CD4-positive, alpha-beta T cell (primary cell): ENCODE data around the gene CFAP99. TPM values are rescaled to one million over a fixed set of nuclear protein-coding genes. Genes with fewer than 3 reads are reported as not detected.

Experiments used
- ATAC-seq: fragments of 200-7000 bp; cut with Tn5 transposase; one replicate; pipeline ENCODE4 v1.10.0; 2022; ENCODE audit warnings: mild to moderate bottlenecking; ENCODE audit not compliant: poor library complexity
- CTCF ChIA-PET: fragments of 350-600 bp; sonication (Branson Sonifier 250); formaldehyde crosslinking; loops from one replicate; lab custom pipeline; 2021; ENCODE audit warnings: antibody characterized with exemption, inconsistent platforms; lab: Charles Lee
- POLR2A ChIA-PET: fragments of 350-600 bp; sonication (Branson Sonifier 250); formaldehyde crosslinking; loops from one replicate; lab custom pipeline; 2021; ENCODE audit warnings: antibody characterized with exemption, inconsistent platforms; lab: Charles Lee
- DNase-seq, 14 experiments: peaks; one replicate each; pipeline ENCODE4 v3.0.0-alpha.2; 2013 to 2020; ENCODE audit warnings: mixed read lengths in 2 of 14
- H3K27ac ChIP-seq, 2 donors: one replicate each; pipeline versions ENCODE4 v1.5.1 to v1.7.0; 2013; ENCODE audit warnings: low read length in 2 of 2, low read depth in 1 of 2, mild to moderate bottlenecking in 1 of 2
- H3K27me3 ChIP-seq, 2 experiments: 1 replicate in 1 of 2; 2 replicates in 1 of 2; pipeline versions ENCODE4 v1.6.1 to v1.7.0; 2013; ENCODE audit warnings: low read length in 2 of 2, control low read depth in 1 of 2, mild to moderate bottlenecking in 1 of 2, moderate library complexity in 1 of 2; ENCODE audit not compliant: insufficient read depth in 2 of 2, control insufficient read depth in 1 of 2
- H3K36me3 ChIP-seq: one replicate; pipeline ENCODE4 v1.6.1; 2013; ENCODE audit warnings: low read length, control low read depth; ENCODE audit not compliant: insufficient read depth
- H3K4me1 ChIP-seq: one replicate; pipeline ENCODE4 v1.6.1; 2013; ENCODE audit warnings: low read length, control low read depth; ENCODE audit not compliant: insufficient read depth
- H3K4me3 ChIP-seq: one replicate; pipeline ENCODE4 v1.5.1; 2013; ENCODE audit warnings: mild to moderate bottlenecking, low read length, moderate library complexity
- H3K9me3 ChIP-seq, 2 experiments: 1 replicate in 1 of 2; 2 replicates in 1 of 2; pipeline versions ENCODE4 v1.6.1 to v1.7.0; 2013; ENCODE audit warnings: low read length in 2 of 2, mild to moderate bottlenecking in 2 of 2, control low read depth in 1 of 2, moderate library complexity in 1 of 2; ENCODE audit not compliant: control insufficient read depth in 1 of 2, insufficient read depth in 1 of 2
- H3K27ac Mint-ChIP-seq: one replicate; pipeline ENCODE4 v1.8.0; 2020; ENCODE audit warnings: mixed read lengths
- H3K27me3 Mint-ChIP-seq: one replicate; pipeline ENCODE4 v1.8.0; 2021; ENCODE audit warnings: mixed read lengths
- H3K36me3 Mint-ChIP-seq: one replicate; pipeline ENCODE4 v1.8.0; 2021; ENCODE audit warnings: low read depth, mixed read lengths
- H3K4me1 Mint-ChIP-seq: one replicate; pipeline ENCODE4 v1.8.0; 2021; ENCODE audit warnings: low read depth, mixed read lengths
- H3K4me3 Mint-ChIP-seq: one replicate; pipeline ENCODE4 v1.8.0; 2020; ENCODE audit warnings: mild to moderate bottlenecking, mixed read lengths
- H3K9me3 Mint-ChIP-seq: one replicate; pipeline ENCODE4 v1.8.0; 2020; ENCODE audit warnings: mixed read lengths
- CTCF ChIP-seq: fragments of 200-600 bp; IDR thresholded peaks from one replicate; pipeline ENCODE4 v1.8.0; 2022; ENCODE audit warnings: antibody characterized with exemption, mild to moderate bottlenecking
- intact Hi-C, 2 experiments: fragments of 100-400 bp; cut with DNase I in 1 of 2; cut with micrococcal nuclease in 1 of 2; formaldehyde crosslinking; loops; one replicate each; pipeline versions ENCODE4 v1.15.1 to v1.9.0; 2023 to 2025; cut with DNase I, micrococcal nuclease
- total RNA-seq, 174 experiments: library from RNA in 2 of 174; stranded (reverse) in 2 of 174; gene quantifications; one replicate each; pipeline ENCODE4 v1.2.3 and lab custom pipeline; 2021 to 2026

The CFAP99 gene
- total RNA-seq, 2 experiments from 2014 or later: 0.17 TPM; not detected in 1

- ChIA-PET POLR2A (no interaction called here), CTCF (no interaction called here)
- no peak for ATAC-seq
- Histone ChIP-seq H3K4me1 (peaks cover 59% of the 10 kb centered on the region), H3K27ac (no peak overlapping the region), H3K36me3 (no peaks in the 10 kb centered on the region), H3K4me3 (no peak overlapping the region), H3K27me3 (no peaks in the 10 kb centered on the region), H3K9me3 (no peaks in the 10 kb centered on the region)
- Mint-ChIP-seq H3K4me3 (no peak overlapping the region), H3K4me1 (peaks cover 68% of the 10 kb centered on the region), H3K27me3 (no peaks in the 10 kb centered on the region), H3K27ac (no peak overlapping the region), H3K36me3 (no peaks in the 10 kb centered on the region), H3K9me3 (no peaks in the 10 kb centered on the region)
- TF ChIP-seq CTCF: no peak
- DNase-seq: no peak
- intact Hi-C loops: no loop called here
These were observed 9.8 kb upstream of the CFAP99 start for GRCh38 chr4:2408976-2409375.

- CTCF ChIA-PET: no interaction called here
- peaks cover 63% of the 10 kb centered on the region for H3K4me1 ChIP-seq
These were observed 9.4 kb upstream of the CFAP99 start for GRCh38 chr4:2409381-2409783.

GRCh38 chr4:2411786-2412510 lies 6.8 kb upstream of the CFAP99 start:
- no peak for TF ChIP-seq CTCF
- H3K9me3 ChIP-seq: no peaks in the 10 kb centered on the region
- H3K4me1 ChIP-seq: peaks cover 84% of the 10 kb centered on the region
- H3K4me3 Mint-ChIP-seq: peak overlapping the region; percentile 74
- ATAC-seq: no peak
- peak in 2 of 14 experiments; percentile 57 to 64 for DNase-seq
- peak overlapping the region; percentile 52 for H3K4me3 ChIP-seq
- H3K4me1 Mint-ChIP-seq: peaks cover 79% of the 10 kb centered on the region
- no peaks in the 10 kb centered on the region for H3K36me3 Mint-ChIP-seq
- intact Hi-C loops: loop anchor here (1.0 to 10.0 kb wide), 5 partner anchors 47 to 697 kb away; partner anchors contain the start of genes MXD4 (in 2 of the 2), RNF4 (in 1 of the 2) and SLBP (in 1 of the 2)
- peaks cover 4% of the 10 kb centered on the region for H3K27me3 Mint-ChIP-seq
- H3K9me3 Mint-ChIP-seq: no peaks in the 10 kb centered on the region
- H3K27ac ChIP-seq: peak overlapping the region; percentile 81 to 96
- ChIA-PET CTCF (interaction anchor here (1.0 to 3.1 kb wide), 14 partner anchors 9 to 192 kb away, joined by 3 to 21 read pairs (median 6); partner anchors contain the start of genes FAM193A, HAUS3, MXD4 and POLN), POLR2A (interaction anchor here (0.6 to 3.1 kb wide), 21 partner anchors 9 to 402 kb away, joined by 3 to 45 read pairs (median 5); partner anchors contain the start of genes FAM193A, HAUS3, MXD4 and POLN)
- peak overlapping the region; percentile 94 for H3K27ac Mint-ChIP-seq
- no peaks in the 10 kb centered on the region for H3K36me3 ChIP-seq
- H3K27me3 ChIP-seq: peaks cover 5 to 6% of the 10 kb centered on the region in 2 experiments

More at GRCh38 chr4:2409381-2409783, 9.4 kb upstream of the CFAP99 start:
- Histone ChIP-seq H3K4me3 (no peak overlapping the region), H3K27ac (no peak overlapping the region), H3K36me3 (no peaks in the 10 kb centered on the region), H3K27me3 (no peaks in the 10 kb centered on the region), H3K9me3 (no peaks in the 10 kb centered on the region)
- TF ChIP-seq CTCF: no peak
- intact Hi-C loops: no loop called here
- H3K27me3 Mint-ChIP-seq: no peaks in the 10 kb centered on the region
- H3K27ac Mint-ChIP-seq: no peak overlapping the region
- H3K36me3 Mint-ChIP-seq: no peaks in the 10 kb centered on the region
- ATAC-seq (no peak), DNase-seq (no peak)
- POLR2A ChIA-PET: no interaction called here
- peaks cover 69% of the 10 kb centered on the region for H3K4me1 Mint-ChIP-seq
- H3K4me3 Mint-ChIP-seq: no peak overlapping the region
- H3K9me3 Mint-ChIP-seq: no peaks in the 10 kb centered on the region
